Common myeloid progenitor, CD34-positive (primary cell): ENCODE measurements around the gene TCF19.
"Not testable (repeated sequence)": the region's sequence is repeated elsewhere in the genome, so short reads cannot be mapped to it uniquely, and the experiment has no call there.

Experiments used
- CTCF ChIA-PET: fragments of 350-600 bp; sonication (Branson Sonifier 250); formaldehyde crosslinking; loops from one replicate; lab custom pipeline; 2021; ENCODE audit warnings: antibody characterized with exemption; lab: Charles Lee
- POLR2A ChIA-PET: fragments of 350-600 bp; sonication (Branson Sonifier 250); formaldehyde crosslinking; loops from one replicate; lab custom pipeline; 2021; ENCODE audit warnings: antibody characterized with exemption; lab: Charles Lee
- DNase-seq, 3 donors: peaks; one replicate each; pipeline versions ENCODE4 v3.0.0 to v3.0.0-alpha.2; 2013
- H3K27ac ChIP-seq, 2 experiments: 1 replicate in 1 of 2; 2 replicates in 1 of 2; pipeline ENCODE4 v1.7.0; 2013; ENCODE audit warnings: inconsistent platforms in 2 of 2, low read length in 2 of 2, mild to moderate bottlenecking in 2 of 2, low read depth in 1 of 2, moderate library complexity in 1 of 2; ENCODE audit not compliant: severe bottlenecking in 2 of 2, insufficient read depth in 1 of 2, poor library complexity in 1 of 2
- H3K27me3 ChIP-seq, 5 experiments: replicated peaks in 2 of 5; 1 replicate in 3 of 5; 2 replicates in 2 of 5; pipeline versions ENCODE4 v1.6.1 to v1.7.0; 2013; ENCODE audit warnings: low read length in 4 of 5, mild to moderate bottlenecking in 2 of 5, moderate library complexity in 2 of 5, inconsistent platforms in 1 of 5; ENCODE audit not compliant: insufficient read depth in 5 of 5, control insufficient read depth in 4 of 5
- H3K36me3 ChIP-seq, 4 experiments: 1 replicate in 2 of 4; 2 replicates in 2 of 4; pipeline versions ENCODE4 v1.6.1 to v1.7.0; 2013; ENCODE audit warnings: low read length in 3 of 4, control low read depth in 1 of 4, mild to moderate bottlenecking in 1 of 4; ENCODE audit not compliant: control insufficient read depth in 4 of 4, insufficient read depth in 4 of 4
- H3K4me1 ChIP-seq, 4 experiments: 1 replicate in 3 of 4; 2 replicates in 1 of 4; pipeline versions ENCODE4 v1.6.1 to v1.7.1; 2013; ENCODE audit warnings: low read length in 3 of 4, mild to moderate bottlenecking in 3 of 4, control low read depth in 1 of 4, inconsistent platforms in 1 of 4, moderate library complexity in 1 of 4; ENCODE audit not compliant: control insufficient read depth in 4 of 4, insufficient read depth in 4 of 4; ENCODE audit errors: control extremely low read depth in 1 of 4
- H3K4me3 ChIP-seq, 7 experiments: 1 replicate in 4 of 7; 2 replicates in 3 of 7; pipeline versions ENCODE4 v1.5.1 to v1.7.0; 2013; ENCODE audit warnings: mild to moderate bottlenecking in 7 of 7, low read length in 6 of 7, moderate library complexity in 6 of 7, inconsistent platforms in 2 of 7, low read depth in 2 of 7, control low read depth in 1 of 7; ENCODE audit not compliant: insufficient read depth in 4 of 7, control insufficient read depth in 1 of 7; ENCODE audit errors: extremely low read depth in 1 of 7
- H3K9me3 ChIP-seq, 5 experiments: 1 replicate in 4 of 5; 2 replicates in 1 of 5; pipeline versions ENCODE4 v1.6.1 to v1.7.1; 2013; ENCODE audit warnings: low read length in 4 of 5, mild to moderate bottlenecking in 2 of 5, inconsistent platforms in 1 of 5, low read depth in 1 of 5, moderate library complexity in 1 of 5; ENCODE audit not compliant: control insufficient read depth in 4 of 5, insufficient read depth in 2 of 5; ENCODE audit errors: control extremely low read depth in 1 of 5
- WGBS: methylation state at CpG from one replicate; pipeline ENCODE4 v1.1.5; 2013; ENCODE audit not compliant: insufficient coverage; 5-methylcytosine and 5-hydroxymethylcytosine counted together

TCF19 gene

DNA sequence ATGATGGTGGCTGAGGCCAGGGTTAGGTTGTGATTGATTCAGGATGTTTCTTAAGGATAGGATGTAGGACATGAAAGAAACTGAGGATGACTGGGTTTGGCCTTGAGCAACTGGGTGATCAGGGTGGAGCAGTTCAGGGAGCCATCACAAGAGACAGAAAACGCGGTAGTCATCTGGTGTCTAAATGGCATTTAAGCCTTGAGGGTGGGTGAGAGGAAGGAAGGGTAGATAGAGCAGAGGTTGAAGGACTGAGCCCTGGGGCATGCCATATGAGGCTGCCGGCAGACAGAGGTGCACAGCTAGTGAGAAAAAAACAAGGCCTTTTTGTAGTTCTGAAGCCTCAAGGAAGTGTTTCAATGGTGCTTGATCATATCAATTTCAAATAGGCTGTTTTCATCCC, 10.2 kb downstream of the TCF19 start:
- CTCF ChIA-PET: interaction anchor here (0.8 kb wide), 1 partner anchor 9 kb away, joined by 3 read pairs; no protein-coding TSS in a partner anchor
- Histone ChIP-seq H3K9me3 (no peaks in the 10 kb centered on the region), H3K4me3 (no peak overlapping the region), H3K27me3 (no peaks in the 10 kb centered on the region), H3K4me1 (peaks cover 0 to 4% (median 0%) of the 10 kb centered on the region in 4 experiments), H3K27ac (no peak overlapping the region), H3K36me3 (no peaks in the 10 kb centered on the region)
- no peak for DNase-seq
- WGBS: 96% methylated on average over 3 of the region's 3 CpGs
- POLR2A ChIA-PET: no interaction called here

DNA sequence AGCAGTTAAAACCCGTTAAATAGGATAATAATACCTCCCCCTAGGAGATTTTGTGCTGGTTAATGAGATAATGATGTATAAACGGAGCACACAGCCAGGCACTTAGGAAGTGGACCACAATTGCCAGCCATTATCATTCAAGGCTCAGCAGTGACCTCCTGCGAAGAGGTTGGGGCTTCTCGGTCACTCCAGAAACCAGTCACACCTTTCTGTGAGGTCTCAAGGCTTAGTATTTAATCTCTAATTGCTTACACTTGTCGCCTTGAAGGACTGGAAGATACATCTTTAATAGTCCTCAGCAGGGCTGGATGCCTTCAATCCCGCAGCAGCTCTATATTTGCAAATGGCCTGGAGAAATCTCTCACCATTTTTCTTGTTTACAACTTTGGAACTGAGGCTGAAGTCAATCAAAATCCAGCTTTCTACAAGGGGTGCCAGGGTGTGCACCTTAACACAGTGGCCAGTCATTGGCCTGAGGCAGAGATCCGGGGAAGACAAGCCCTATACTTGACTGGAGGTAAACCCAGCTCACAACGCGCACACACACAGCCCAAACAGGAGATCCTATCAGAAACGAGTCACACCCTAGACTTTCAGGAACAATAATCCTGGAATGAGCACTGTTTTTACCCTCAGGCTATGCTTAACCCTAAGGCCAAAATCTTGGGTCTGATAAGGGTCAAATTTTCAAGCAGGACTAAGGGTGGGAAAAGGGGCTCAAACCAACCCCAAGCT, 10.9 kb downstream of the TCF19 start:
- H3K27ac ChIP-seq: no peak overlapping the region
- POLR2A ChIA-PET: no interaction called here
- CTCF ChIA-PET: interaction anchor here (1.2 kb wide), 1 partner anchor 11 kb away, joined by 3 read pairs; the partner anchor contains the start of gene TCF19
- H3K4me3 ChIP-seq: no peak overlapping the region
- peaks cover 0 to 4% (median 0%) of the 10 kb centered on the region in 4 experiments for H3K4me1 ChIP-seq
- no peaks in the 10 kb centered on the region for H3K9me3 ChIP-seq
- WGBS: 92% methylated on average over 9 of the region's 10 CpGs
- no peak for DNase-seq
- no peaks in the 10 kb centered on the region for H3K27me3 ChIP-seq
- H3K36me3 ChIP-seq: no peaks in the 10 kb centered on the region

DNA sequence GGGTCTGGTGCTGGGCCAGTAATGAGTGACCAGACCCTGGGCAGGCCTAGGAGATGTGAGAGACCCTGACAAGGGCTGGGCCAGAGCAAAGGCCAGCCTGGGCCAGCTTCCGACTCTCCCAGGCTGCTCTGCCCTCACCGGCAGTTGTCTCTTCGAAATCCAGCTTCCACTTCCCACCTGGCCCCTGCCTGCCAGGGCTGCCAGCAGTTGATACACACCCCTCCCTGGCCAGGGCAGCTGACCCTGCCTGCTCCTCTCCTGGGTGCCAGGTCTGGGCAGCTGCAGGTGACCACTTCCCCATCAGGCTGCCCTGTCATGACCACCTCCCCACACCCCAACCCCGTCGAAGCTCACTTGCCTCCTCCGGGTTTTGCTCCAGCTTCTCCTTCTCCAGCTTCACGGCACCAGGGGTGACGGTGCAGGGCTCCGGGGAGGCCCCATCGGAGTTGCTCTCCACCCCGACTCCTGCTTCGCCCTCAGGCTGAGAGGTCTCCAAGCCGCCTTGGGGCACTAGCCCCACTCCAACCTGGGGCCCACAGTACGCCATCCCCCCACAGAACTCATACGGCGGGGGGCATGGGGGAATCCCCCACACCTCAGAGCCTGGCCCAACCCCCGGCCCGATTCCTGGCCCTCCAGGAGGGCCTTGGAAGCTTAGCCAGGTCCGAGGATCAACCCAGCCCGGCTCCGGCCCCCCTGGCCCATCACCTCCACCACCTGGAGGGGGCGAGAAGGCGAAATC, 11.6 kb downstream of the TCF19 start:
- H3K36me3 ChIP-seq, DNase-seq, H3K9me3 ChIP-seq, POLR2A ChIA-PET, H3K4me1 ChIP-seq, H3K27me3 ChIP-seq, H3K27ac ChIP-seq, H3K4me3 ChIP-seq: not testable (repeated sequence)
- CTCF ChIA-PET: interaction anchor here (1.2 kb wide), 1 partner anchor 12 kb away, joined by 3 read pairs; the partner anchor contains the start of gene TCF19
- WGBS: 85% methylated on average over 10 of the region's 23 CpGs

DNA sequence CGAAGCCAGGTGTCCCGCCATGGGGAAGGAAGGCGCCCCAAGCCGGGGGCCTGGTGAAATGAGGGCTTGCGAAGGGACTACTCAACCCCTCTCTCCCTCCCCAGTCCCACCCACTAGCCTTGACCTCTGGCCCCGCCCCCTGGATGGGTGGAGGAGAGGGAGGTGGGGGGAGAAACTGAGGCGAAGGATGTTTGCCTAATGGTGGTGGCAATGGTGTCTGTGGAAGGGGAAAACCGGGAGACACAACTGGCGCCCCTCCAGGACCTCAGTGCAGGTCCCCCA, 12.2 kb downstream of the TCF19 start, which contains the start of gene POU5F1:
POU5F1 (minus strand) TSS at position 83 of the 282 bp plus-strand sequence; CDS start at position 21, 62 bp downstream.
- H3K27ac ChIP-seq: no peak within 1 kb of the TSS
- no peak within 1 kb of the TSS for H3K4me3 ChIP-seq
- H3K27me3 ChIP-seq: no peaks in the 10 kb centered on the region
- POLR2A ChIA-PET: no interaction called here
- no peaks in the 10 kb centered on the region for H3K9me3 ChIP-seq
- no CpG with 5 or more reads among the region's 9 CpGs for WGBS
- CTCF ChIA-PET: no interaction called here
- peaks cover 0 to 2% (median 0%) of the 10 kb centered on the region in 4 experiments for H3K36me3 ChIP-seq
- H3K4me1 ChIP-seq: peaks cover 0 to 4% (median under 1%) of the 10 kb centered on the region in 4 experiments
- no peak for DNase-seq

DNA sequence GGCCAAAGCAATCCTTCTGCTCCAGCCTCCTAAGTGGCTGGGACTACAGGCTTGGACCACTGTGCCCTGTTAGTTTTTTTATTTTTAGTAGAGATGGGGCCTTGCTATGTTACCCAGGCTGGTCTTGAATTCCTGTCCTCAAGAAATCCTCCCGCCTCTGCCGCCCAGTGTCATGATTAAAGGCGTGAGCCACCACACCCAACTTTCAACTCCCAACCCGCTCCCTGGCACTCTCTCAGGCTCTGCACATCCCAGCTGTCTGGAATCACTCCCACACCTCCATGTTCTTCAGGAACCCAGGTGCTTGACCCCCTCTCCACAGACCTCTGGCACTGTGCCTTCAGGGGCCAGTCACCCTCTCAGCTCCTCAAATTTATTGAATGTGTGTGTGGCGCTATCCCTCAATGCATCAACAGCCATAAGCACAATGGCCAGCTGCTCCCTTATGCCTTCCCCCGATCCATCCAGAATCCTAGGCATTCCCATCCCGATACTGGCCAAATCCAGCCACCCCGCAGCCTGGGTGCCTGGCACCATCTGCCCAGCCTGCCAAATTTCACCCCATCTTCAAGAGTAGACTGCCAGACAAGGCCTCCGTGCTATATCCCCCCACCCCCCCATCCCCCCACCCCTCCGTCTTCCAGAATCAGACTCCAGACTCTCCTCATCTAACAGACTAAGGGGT, 12.7 kb downstream of the TCF19 start:
- POLR2A ChIA-PET: no interaction called here

DNA sequence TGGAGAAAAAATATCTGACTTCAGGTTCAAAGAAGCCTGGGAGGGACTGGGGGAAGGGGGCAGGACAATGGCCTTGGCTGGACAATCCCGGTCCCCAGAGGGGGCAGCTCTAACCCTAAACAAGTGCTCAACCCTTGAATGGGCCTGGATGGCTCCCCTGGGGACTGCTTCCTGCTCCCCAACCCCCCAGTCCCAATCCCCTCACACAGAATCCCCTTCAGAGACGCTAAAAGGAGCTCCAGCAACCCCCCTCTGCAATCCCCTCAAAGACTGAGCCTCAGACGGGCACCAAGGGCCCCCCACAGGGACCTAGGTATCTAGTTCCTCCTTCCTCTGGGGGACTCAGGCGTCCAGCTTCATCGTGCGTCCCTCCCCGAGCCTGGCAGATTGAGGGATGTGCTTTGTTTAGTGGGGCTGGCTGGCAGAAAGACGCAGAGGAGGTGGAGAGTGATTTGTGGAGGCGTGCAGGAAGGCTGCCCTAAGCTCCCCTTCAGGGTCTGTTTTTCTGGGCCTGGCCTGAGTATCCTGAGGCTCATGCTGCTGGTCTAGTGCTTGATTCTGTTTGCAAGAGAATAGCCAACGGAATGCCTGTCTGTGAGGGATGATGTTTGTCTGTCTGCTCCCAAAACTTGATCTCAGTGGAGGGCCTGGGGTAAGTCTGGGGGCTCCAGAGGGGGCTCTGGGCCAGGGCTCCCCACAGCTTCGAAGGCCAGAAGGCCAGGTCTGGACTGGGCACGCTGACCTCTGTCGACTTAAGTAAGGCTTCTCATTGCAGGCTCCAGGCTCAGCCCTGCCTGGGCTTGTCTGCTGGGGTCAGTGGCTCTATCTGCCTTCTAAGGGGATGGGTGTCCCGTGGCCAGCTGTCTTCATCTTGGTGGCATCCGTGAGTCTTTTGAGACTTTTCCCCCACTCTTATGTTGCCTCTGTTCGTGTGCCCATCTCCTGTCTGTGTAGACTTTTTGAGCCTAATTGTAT, 13.8 kb downstream of the TCF19 start:
- no peaks in the 10 kb centered on the region for H3K9me3 ChIP-seq
- no peak for DNase-seq
- H3K4me1 ChIP-seq: peaks cover 0 to 6% (median 2%) of the 10 kb centered on the region in 4 experiments
- CTCF ChIA-PET: no interaction called here
- no peak overlapping the region for H3K27ac ChIP-seq
- peak overlapping the region in 2 of 7 experiments; percentile 41 to 82 for H3K4me3 ChIP-seq
- POLR2A ChIA-PET: no interaction called here
- peaks cover 0 to 2% (median 0%) of the 10 kb centered on the region in 4 experiments for H3K36me3 ChIP-seq
- WGBS: 73% methylated on average over 13 of the region's 16 CpGs
- no peaks in the 10 kb centered on the region for H3K27me3 ChIP-seq

More for the DNA sequence above, 12.7 kb downstream of the TCF19 start:
- CTCF ChIA-PET: no interaction called here
- DNase-seq: no peak
- H3K27ac ChIP-seq: no peak overlapping the region
- H3K4me3 ChIP-seq: no peak overlapping the region
- H3K36me3 ChIP-seq: peaks cover 0 to 2% (median 0%) of the 10 kb centered on the region in 4 experiments
- 93% methylated on average over 7 of the region's 10 CpGs for WGBS
- H3K9me3 ChIP-seq: no peaks in the 10 kb centered on the region
- H3K27me3 ChIP-seq: no peaks in the 10 kb centered on the region
- peaks cover 0 to 6% (median 2%) of the 10 kb centered on the region in 4 experiments for H3K4me1 ChIP-seq
